Loucy (cell line): ENCODE data around the gene RTL1.

Experiments used
- EZH2phosphoT487 ChIP-seq: fragments of 200-600 bp; IDR thresholded peaks from 2 replicates; pipeline ENCODE4 v1.6.1; 2018; ENCODE audit warnings: antibody characterized with exemption, mild to moderate bottlenecking, moderate library complexity, borderline replicate concordance
- TF ChIP-seq, protein P1 (sequence below): fragments of 200-600 bp; sonication (generic); conservative IDR thresholded peaks from 2 replicates; pipeline ENCODE4 v1.5.1; 2014; ENCODE audit warnings: mild to moderate bottlenecking, antibody characterized with exemption, low read length

DNA sequence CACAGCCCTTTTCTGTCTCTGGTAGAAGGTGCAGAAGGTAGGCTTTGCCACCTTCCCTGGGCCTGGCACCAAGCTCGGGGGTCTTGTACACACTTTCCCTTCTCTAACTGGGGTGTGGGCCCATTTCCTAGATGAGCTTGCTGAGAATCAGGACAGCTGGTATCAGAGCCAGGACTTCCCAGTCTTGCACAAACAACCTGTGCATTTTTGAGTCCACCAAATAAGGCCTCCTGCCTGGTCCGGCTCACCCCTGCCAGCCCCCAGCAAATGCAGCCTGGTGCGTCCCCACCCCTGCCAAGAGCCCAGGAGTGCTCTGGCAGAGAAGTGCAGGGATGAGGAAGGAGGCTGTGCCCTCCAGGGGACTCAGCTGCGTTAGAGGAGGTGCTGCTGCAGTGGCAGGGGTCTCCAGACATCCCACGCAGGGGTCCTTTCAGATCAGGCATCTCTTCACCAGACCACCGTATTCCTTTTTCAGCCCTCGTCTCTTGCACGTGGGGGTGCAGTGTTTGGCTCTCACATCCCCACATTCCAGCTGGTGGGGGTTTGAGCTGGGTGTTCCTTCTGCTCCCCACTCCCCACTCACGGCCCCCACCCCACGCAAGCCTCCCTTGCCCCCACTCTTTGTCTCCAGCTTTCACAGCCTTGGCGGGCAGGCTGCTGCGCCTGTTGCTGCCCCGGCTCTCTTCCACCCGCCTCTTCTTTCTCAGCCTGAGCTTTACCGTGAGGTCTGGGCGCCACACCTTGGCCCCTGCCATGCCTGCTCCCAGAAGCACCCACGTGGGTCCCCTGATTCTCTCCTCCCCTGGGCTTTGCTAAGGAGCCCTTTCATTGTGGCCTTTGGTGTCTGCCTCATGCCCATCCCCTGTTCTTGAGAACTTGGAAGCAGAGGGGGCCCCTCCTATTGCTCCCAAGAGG, 45.3 kb downstream of the RTL1 start:
- TF ChIP-seq, protein P1, sequence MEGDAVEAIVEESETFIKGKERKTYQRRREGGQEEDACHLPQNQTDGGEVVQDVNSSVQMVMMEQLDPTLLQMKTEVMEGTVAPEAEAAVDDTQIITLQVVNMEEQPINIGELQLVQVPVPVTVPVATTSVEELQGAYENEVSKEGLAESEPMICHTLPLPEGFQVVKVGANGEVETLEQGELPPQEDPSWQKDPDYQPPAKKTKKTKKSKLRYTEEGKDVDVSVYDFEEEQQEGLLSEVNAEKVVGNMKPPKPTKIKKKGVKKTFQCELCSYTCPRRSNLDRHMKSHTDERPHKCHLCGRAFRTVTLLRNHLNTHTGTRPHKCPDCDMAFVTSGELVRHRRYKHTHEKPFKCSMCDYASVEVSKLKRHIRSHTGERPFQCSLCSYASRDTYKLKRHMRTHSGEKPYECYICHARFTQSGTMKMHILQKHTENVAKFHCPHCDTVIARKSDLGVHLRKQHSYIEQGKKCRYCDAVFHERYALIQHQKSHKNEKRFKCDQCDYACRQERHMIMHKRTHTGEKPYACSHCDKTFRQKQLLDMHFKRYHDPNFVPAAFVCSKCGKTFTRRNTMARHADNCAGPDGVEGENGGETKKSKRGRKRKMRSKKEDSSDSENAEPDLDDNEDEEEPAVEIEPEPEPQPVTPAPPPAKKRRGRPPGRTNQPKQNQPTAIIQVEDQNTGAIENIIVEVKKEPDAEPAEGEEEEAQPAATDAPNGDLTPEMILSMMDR: no peak
- no peak for TF ChIP-seq EZH2phosphoT487
